DMS153 treated with DMSO at 0.1 percent for 48 hours (cell line): ENCODE results near the gene CALML4.

Experiments used
- DNase-seq: peaks from one replicate; lab custom pipeline; 2025; ENCODE audit not compliant: unreplicated experiment; lab: John Stamatoyannopoulos, UW

Gene CALML4

GRCh38 chr15:68151277-68151676 is 53.9 kb downstream of the CALML4 start:
- DNase-seq, result no peak

DNA sequence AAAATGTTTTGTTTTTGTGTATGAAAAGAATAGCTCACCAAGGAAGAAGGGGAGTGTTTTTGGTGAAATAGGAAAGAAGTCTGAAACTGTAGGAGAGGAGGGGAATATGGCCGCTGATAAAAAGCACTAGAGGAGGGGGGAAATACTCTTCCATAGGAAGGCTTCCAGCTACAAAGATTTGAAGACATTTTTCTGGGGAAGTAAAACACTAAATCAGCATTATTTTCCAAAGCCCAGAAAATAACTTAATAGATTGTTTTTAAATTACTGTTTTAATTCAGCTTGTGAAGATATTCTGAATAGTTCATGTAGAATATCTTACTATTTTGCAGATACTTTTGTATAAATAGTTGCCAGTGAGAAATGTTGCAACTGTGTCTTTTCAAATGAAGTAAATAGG is 54.9 kb downstream of the CALML4 start:
- no peak for DNase-seq

DNA sequence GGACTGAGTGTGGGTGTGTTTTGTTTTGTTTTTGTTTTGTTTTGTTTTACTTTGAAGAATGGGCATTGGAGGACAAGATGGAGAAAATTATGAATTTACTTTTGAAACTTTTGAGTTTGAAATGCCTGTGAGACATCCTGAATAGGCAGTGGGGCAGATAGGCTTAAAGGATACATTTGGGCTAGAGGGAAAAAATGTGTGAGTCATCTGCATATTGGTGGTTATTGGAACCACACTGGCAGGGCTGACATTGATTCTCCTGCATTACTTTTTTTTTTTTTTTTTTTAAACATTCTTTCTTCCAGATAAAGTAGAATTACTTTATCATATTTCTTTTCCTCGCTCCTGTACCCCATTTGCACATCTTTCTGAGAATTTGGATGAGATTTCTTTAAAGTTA is 56.1 kb downstream of the CALML4 start:
- no peak for DNase-seq

- DNase-seq, result no peak
Observed at GRCh38 chr15:68148039-68148438, 57.1 kb downstream of the CALML4 start.

DNA sequence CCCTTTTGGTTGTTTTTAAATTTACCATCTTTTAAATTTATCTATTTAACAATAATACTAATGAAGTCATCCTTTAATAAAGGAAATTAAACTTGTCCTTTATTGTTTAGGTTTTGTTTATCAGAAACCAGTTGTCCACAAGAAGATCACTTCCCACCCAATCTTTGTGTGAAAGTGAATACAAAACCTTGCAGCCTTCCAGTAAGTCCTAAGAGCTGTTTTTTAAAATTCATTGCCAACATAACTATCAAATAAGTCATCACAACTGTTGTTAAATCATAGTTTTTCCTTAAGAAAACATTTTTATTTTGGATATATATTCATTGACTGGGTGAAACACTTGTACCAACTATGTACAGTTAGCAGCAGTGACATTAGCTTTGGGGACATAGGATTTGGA is 59.4 kb downstream of the CALML4 start:
- DNase-seq, result no peak

DNA sequence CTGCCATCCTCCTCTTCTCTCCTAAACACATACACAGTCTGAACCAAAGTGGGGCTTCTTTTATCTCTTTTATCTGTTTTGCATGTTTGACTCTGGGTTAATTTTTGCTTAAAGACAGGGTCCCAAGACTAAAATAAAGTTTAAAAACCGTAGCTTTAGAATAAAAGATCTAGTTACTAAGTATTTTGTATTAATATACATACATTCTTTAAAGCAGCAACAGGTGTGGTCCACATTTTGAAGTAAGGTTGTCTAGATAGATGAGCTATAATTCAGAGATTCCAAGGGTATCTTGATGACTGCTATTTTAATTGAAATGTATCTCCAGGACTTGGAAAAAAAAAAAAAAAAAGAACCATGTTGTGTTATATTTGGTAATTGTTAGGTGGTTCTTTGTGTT is 61.3 kb downstream of the CALML4 start:
- no peak for DNase-seq

- DNase-seq, result no peak
Observed at GRCh38 chr15:68143129-68143528, 62.0 kb downstream of the CALML4 start.
